Measurements from ENCODE around the gene NPAS4.

GRCh38 chr11:66448523-66448922, 27.7 kb downstream of the NPAS4 start:
- TF ChIP-seq YY1 (IDR thresholded peaks at IDR 0.05; ENCODE audit: insufficient read depth, insufficient read length) (no peak), ZNF274 (IDR thresholded peaks at IDR 0.05; ENCODE audit: low read depth, low read length) (no peak)
